Lower leg skin (tissue), 4 donors: ENCODE results near the gene KRT2. TPM values are rescaled to one million over a fixed set of nuclear protein-coding genes. Genes with fewer than 3 reads are reported as not detected.

Source experiments
- DNase-seq, 2 donors: peaks; one replicate each; pipeline ENCODE4 v3.0.0-alpha.2; 2019; ENCODE audit warnings: low spot score in 2 of 2
- H3K4me3 ChIP-seq: fragments of 200-600 bp; sonication (generic); 2 replicates; pipeline ENCODE4 v1.5.1; 2017; ENCODE audit warnings: mild to moderate bottlenecking, low read depth; ENCODE audit not compliant: poor library complexity, severe bottlenecking
- POLR2A ChIP-seq, 2 donors: fragments of 450-650 bp; IDR thresholded peaks; one replicate each; pipeline ENCODE4 v1.6.1; 2016 to 2017; ENCODE audit warnings: antibody characterized with exemption in 2 of 2, mild to moderate bottlenecking in 1 of 2, moderate library complexity in 1 of 2
- WGBS, 2 donors: methylation state at CpG; one replicate each; pipeline ENCODE4 v1.1.5; 2018; 5-methylcytosine and 5-hydroxymethylcytosine counted together
- intact Hi-C: fragments of 100-400 bp; cut with DNase I; formaldehyde crosslinking; loops from one replicate; pipeline ENCODE4 v1.15.0; 2023; ENCODE audit warnings: low total_unique reads
- total RNA-seq, 4 donors: library from RNA; depleted of rRNA; stranded (reverse); fragments of >200 nt; gene quantifications; one replicate each; pipeline ENCODE4 v1.1.0, GENCODE V29; 2016
- TF ChIP-seq, protein P1 (sequence below), 3 donors: fragments of 450-650 bp; IDR thresholded peaks; one replicate each; pipeline ENCODE4 v1.5.1; 2016; ENCODE audit warnings: antibody characterized with exemption in 3 of 3, mild to moderate bottlenecking in 3 of 3, moderate library complexity in 2 of 3

KRT2 gene
- total RNA-seq, 4 donors from 2014 or later: 1,166 to 2,212 (median 1,643) TPM

DNA sequence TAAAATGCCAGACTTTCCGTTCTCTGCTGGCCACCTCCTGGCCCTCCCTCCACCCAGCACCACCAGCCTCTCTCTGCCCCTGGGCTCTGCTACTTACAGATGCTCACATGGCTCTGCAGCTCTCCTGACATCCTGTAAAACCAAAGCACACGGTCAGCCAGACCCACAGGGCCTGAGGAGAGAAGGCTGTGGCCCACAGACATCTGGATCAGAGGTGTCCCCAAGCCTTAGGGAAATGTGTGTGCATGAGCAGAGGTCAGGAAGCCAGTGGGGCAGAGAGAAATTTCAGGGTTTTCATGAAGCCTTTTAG lies 39.8 kb upstream of the KRT2 start:
- WGBS, 2 donors: 62 to 68% methylated on average over 2 of the region's 2 CpGs
- no peak for TF ChIP-seq POLR2A (IDR thresholded peaks at IDR 0.05)
- TF ChIP-seq, protein P1, sequence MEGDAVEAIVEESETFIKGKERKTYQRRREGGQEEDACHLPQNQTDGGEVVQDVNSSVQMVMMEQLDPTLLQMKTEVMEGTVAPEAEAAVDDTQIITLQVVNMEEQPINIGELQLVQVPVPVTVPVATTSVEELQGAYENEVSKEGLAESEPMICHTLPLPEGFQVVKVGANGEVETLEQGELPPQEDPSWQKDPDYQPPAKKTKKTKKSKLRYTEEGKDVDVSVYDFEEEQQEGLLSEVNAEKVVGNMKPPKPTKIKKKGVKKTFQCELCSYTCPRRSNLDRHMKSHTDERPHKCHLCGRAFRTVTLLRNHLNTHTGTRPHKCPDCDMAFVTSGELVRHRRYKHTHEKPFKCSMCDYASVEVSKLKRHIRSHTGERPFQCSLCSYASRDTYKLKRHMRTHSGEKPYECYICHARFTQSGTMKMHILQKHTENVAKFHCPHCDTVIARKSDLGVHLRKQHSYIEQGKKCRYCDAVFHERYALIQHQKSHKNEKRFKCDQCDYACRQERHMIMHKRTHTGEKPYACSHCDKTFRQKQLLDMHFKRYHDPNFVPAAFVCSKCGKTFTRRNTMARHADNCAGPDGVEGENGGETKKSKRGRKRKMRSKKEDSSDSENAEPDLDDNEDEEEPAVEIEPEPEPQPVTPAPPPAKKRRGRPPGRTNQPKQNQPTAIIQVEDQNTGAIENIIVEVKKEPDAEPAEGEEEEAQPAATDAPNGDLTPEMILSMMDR (IDR thresholded peaks at IDR 0.05): no peak
- no peak overlapping the region for H3K4me3 ChIP-seq
- intact Hi-C loops: no loop called here
- DNase-seq: no peak

DNA sequence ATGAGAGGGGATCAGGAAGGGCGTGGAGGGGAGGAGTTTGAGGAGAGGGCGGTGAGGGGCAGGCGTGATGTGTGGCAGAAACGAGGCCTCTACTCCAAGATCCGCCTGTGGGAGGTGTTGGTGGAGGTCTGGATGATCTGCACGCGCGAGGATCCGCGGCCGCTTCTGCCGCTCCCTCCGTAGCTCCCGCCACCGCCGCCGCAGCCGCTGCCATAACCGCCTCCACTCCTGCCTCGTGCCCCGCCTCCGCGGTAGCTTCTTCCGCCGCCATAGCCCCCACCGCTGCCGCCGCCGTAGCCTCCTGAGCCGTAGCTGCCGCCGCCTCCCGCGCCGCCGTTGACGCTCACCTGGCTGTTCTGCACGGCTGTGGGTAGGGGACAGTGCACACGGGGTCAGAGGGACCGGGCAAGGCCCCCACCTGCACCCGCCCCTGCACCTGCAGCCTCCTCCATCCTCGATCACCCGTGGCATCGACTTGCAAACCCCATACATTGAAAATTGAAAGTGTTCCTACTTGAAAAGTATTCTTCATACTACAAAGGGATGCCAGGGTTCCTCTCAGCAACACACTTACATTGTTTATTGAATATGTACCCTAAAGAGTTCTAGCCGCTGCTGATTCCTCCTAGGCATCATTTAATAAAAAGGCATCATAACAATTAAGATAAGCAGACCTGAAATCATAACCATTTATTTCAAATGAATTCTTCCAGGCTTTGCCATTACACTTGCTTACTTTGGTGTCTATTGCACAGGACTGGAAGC lies 39.2 kb upstream of the KRT2 start:
- no peak overlapping the region for H3K4me3 ChIP-seq
- no peak for DNase-seq
- intact Hi-C loops: no loop called here
- TF ChIP-seq POLR2A (IDR thresholded peaks at IDR 0.05): no peak
- TF ChIP-seq, protein P1 (IDR thresholded peaks at IDR 0.05): no peak
- WGBS, 2 donors: 4 to 8% methylated on average over 23 to 35 of the region's 45 CpGs

DNA sequence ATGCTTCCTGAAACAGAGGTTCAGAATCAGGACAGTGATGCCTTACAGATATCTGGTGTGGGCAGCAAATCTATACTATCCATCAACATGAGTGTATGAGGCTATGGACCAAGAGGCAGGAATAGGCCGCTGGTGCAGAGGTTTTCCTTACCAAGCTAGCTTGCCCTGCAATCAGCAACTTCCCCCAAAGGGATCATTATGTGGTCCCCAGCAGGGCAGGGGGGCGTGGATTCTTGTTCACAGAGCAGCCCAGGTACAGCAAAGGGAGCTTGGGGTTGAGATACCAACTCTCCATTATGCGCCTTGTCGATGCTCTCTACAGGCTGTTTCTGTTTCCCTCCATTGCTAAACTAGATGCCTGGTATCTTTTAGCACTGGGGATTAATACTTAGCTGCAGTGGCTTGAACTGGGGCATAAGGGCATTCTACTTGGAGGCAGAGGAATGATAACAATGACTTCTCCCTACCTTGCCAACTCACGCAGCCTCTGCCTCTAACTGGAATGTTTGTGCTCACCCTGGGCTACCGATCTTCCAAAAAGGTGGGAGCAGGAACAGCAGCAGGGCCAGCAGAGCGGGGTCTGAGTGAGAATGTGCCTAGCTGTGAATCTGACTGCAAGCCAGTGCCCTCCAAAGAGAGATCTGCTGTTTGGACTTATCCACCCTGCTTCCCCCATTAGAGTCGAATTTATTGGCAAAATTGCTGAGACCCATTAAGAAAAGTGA lies 38.5 kb upstream of the KRT2 start:
- intact Hi-C loops: no loop called here
- 65 to 72% methylated on average over 8 of the region's 8 CpGs for WGBS, 2 donors
- DNase-seq: no peak
- no peak overlapping the region for H3K4me3 ChIP-seq
- TF ChIP-seq, protein P1 (IDR thresholded peaks at IDR 0.05): no peak
- TF ChIP-seq POLR2A (IDR thresholded peaks at IDR 0.05): no peak

DNA sequence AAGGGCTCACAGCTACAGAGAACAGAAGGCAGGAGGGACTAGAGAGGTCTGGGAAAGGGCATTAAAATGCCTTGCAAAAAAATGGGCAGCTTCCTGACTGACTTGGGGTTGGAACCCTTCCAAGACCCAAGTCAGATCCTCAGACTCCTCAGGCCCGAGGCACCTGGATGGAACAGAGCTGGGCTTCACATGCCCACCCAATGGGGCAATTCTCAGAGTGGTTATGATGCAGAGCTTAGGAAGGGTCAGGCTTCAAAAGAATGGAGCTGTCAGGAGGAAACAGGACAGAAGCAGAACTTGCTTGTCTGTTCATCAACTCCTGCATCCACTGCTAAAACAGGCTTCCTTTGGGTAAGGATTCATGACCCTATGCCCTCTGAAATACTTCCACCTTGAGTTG lies 37.9 kb upstream of the KRT2 start:
- 70 to 81% methylated on average over 1 of the region's 1 CpG for WGBS, 2 donors
- TF ChIP-seq POLR2A (IDR thresholded peaks at IDR 0.05): no peak
- TF ChIP-seq, protein P1 (IDR thresholded peaks at IDR 0.05): no peak
- intact Hi-C loops: loop anchor here (10.0 kb wide), 1 partner anchor 175 kb away; no protein-coding TSS in a partner anchor
- H3K4me3 ChIP-seq: no peak overlapping the region
- no peak for DNase-seq

DNA sequence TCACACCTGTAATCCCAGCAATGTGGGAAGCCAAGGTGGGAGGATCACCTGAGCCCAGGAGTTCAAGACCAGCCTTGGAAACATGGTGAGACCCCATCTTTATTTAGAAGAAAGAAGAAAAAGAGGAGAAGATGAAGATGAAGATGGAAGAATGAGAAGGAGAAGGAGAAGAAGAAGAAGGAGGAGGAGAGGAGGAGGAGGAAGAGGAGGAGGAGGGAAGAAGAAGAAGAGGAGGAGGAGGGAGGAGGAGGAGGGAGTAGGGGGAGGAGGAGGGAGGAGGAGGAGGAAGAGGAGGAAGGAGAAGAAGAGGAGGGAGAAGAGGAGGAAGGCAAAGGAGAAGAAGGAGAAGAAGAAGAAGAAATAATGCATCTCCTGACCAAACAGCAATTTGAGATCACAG lies 37.2 kb upstream of the KRT2 start:
- no peak for DNase-seq
- intact Hi-C loops: loop anchor here (10.0 kb wide), 1 partner anchor 176 kb away; no protein-coding TSS in a partner anchor
- TF ChIP-seq POLR2A (IDR thresholded peaks at IDR 0.05): no peak
- TF ChIP-seq, protein P1 (IDR thresholded peaks at IDR 0.05): no peak
- H3K4me3 ChIP-seq: no peak overlapping the region
